ENCODE measurements around the gene RPS21.

The RPS21 gene

DNA sequence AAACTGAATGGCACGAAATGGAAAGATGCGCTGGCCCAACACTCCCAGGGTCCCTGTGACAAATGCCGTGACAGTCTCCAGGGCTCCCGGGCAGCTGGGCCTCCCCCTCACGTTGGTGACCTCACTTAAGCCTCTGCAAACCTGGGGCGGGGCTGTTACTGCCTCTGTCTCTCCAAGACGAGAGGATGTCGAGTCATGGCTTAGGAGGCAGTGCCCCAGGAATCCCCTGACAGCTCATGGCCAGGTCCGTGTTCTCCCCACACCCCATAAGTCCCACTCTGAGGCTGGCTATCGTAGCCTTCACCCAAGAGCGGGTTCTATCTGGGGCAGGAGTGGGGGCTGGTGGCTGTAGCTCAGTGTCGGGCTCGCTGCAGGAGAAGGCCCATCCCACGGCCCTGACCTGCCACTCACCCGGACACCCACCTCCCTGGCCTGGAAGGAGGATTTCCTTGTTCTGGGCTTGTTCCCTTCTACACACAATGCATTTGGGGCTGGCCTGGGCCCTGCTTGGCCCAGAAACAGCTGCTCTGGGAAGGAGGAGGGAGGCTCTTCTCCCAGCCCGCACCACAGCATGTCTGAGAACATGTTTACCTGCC lies 5.6 kb upstream of the RPS21 start:
- peak; percentile 66 for DNase-seq

DNA sequence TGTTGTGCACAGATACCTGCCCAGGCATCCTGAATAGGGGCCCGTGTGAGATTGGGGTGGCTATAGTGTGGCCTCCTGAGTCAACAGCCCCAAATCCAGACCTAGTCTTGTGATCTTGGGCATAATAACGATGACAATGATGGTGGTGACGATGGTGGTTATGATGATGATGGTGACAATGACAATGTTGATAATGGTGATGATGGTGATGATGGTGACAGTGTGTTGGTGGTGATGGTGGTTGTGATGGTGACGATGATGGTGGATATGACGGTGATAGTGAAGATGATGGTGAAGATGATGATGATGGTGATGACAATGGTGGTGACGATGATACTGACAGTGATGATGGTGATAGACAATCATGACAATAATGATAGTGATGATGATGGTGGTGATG lies 5.1 kb upstream of the RPS21 start:
- no peak for DNase-seq

DNA sequence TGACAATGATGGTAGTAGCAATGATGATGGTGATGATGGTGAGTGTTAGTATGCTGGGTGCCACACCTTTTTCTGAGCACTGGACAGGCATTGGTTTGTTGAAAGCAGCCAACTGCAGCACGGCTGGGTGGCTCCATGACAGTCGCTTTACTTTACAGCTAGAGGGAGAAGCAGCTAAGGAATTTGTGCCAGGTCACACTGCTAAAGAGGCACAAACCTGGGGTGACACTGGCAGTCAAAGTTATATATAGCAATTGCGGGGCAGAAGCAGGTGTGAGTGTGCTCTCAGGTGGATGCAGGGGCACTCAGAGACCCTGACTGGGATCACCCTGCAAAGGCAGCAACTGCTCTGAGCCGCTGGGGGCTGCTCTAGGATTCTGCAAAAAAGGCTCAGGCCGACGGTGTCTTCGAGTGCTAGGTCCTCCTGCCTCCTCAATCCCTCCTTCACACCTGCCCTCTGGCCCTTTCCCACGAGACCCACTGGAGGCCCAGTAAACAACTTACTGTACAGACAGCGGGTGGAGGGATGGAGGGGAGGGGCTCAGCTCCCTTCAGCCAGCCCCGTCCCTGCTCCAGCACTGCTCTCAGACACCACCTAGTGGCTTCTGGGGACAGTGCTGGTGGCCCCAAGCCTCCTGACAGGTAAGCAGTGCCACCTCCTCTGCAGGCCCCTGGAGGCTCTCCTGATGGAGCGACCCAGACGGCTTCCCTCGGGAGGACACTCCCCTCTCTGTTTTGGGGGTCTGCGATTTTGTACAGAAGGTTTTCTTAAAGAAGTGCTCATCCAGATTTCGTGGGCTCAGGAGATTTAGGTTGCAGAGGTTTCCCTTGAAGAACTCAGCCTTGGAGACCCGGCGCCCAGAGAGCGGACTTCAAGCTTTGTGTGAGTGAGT lies 4.4 kb upstream of the RPS21 start:
- peak; percentile 67 for DNase-seq

DNA sequence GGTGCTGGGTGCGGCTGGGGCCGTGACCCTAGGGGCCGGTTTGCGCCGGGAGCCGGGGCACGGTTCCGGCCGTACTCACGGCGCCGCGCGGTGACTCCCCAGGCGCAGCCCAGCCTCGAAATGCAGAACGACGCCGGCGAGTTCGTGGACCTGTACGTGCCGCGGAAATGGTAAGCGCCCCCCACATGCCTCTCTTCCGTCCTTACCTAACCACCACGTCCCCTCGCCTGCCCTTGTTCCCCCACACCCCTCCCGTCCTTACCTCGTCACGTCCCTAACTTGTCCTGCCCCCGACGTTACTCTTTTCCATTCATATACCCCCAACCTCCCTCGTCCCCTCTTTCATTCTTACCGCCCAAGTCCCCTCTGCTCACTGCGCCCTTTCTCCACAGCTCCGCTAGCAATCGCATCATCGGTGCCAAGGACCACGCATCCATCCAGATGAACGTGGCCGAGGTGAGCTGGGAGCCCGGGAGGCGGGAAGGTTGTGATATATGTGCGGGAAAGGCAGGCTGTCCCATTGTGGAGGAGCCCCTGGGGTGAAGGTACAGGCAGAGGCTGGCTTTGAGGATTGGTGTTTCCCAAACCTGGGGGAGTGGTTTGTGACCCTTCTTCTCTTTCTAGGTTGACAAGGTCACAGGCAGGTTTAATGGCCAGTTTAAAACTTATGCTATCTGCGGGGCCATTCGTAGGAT lies 463 bp downstream of the RPS21 start:
- no peak for DNase-seq

DNA sequence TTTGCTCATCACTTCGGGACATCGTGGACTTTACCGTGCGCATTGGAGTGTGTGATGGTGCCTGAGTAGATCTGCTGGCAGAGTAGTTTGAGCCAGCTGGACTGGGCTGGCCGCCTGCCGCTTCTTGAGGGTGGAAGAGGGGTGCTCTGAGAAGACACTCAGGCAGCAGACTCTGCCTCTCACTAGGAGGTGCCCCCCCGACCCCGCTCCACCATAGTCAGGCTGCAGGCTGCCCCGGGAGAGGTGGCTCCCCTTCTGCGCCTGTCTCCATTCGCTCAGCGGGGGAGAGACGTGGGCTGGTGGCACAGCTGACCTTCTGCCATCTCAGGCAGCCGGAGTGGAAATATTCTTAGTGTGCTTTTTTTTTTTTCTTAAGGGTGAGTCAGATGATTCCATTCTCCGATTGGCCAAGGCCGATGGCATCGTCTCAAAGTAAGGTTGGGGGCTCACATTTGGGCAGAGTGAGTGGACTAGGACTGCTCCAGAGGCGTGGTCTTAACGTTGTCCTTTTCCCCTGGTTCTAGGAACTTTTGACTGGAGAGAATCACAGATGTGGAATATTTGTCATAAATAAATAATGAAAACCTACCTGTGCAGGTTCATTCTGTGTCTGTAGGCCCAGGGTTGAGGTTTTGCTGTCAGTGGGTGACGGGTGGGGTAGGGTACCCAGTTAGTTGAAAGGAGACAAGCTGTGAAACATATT lies 1.2 kb downstream of the RPS21 start:
- no peak for DNase-seq

DNA sequence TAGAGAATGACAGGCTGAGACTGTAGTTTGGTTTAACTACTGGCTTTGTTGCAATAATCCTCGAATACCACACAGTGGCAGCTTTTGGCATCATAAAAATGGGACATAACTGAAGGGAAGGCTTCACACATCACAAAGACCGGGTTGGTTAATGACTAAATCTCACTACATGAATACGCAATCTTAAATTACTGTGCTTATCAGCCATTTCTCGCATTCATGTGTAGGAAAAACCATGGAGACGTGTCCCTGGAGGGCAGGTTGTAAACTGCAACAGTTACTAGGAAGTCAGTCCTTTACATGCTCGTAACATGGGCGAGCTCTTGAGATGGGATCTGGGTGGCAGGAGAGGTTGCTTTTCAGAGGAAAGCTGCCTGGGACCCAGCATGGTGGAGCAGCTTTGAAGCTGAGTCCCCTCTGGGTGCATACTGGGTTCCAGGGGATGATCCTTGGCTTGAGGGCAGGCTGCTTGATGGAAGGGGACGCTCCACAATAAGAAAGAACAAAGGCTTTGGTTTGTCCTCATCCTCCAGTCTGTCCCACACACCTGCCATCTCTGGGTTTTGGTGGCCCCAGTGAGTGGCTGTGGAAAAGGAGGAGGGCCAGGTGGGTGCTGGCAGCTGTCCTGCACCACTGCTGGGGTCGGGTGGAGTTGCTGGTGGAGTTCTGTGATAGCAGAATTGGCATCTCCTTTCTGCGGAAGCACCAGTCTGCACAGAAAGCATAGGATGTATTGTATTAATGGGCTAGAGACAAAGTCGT lies 2.1 kb downstream of the RPS21 start:
- DNase-seq, result no peak

DNA sequence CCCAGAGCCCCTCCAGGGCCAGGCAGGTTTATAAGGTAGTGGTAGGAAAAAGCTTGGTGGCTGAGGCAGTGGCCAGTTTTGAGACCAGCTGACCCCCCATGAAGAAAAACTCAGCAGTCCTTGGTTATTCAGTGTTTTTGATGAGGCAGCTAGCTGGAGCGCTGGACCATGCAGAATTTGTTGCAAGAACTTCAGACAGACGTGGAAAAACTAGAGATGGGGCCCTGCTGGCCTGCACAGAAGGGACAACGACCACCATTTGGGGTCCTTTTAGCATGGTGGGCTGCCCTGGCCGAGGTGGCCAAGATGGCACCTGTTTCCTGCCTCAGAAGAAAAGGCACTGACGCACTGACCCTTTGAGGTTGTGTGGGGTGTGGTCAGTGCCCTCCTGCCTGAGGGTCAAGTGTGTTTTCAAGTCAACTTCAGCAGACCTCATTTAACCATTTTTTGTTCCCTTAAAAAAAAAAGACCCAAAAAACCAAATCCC lies 2.7 kb downstream of the RPS21 start:
- no peak for DNase-seq

DNA sequence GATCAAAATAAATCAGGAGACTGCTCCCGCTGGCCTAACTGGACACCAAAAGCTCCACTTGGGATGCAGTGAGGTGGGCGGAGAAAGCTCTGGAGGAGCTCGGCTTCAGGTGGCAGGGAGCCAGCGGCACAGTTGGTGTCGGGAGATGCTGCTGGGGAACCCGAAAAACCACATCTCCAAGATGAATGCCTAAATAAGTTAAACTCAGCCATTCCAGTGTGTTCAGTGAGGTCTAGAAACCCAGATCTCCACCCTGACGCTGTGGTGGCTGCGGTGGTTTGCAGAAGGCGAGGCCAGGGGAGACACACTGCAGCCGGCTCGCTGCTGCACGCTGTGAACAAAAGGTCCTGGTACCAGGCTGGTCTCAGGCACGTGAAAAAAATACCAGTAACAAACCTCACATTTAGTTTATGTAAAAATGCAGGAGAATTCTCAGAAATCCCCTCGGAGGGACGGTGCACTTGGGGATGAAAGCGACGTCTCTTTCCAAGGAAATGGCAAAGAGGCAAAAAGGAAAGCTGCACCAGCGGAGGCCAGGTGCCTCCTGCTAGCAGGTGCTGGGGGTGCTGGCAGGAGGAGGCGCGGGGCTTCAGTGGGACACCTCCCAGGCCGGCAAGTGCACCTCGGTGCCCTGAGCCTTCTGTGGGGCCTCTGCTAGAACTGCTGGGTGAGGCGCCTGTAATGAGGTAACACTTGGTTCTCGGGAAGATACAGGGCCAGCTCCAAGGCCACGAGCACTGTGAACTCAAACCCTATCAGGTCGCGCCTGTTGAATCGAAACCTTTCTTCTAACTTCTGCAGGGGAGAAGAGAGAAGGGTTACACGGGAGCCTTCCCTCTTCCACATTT lies 3.6 kb downstream of the RPS21 start:
- no peak for DNase-seq

DNA sequence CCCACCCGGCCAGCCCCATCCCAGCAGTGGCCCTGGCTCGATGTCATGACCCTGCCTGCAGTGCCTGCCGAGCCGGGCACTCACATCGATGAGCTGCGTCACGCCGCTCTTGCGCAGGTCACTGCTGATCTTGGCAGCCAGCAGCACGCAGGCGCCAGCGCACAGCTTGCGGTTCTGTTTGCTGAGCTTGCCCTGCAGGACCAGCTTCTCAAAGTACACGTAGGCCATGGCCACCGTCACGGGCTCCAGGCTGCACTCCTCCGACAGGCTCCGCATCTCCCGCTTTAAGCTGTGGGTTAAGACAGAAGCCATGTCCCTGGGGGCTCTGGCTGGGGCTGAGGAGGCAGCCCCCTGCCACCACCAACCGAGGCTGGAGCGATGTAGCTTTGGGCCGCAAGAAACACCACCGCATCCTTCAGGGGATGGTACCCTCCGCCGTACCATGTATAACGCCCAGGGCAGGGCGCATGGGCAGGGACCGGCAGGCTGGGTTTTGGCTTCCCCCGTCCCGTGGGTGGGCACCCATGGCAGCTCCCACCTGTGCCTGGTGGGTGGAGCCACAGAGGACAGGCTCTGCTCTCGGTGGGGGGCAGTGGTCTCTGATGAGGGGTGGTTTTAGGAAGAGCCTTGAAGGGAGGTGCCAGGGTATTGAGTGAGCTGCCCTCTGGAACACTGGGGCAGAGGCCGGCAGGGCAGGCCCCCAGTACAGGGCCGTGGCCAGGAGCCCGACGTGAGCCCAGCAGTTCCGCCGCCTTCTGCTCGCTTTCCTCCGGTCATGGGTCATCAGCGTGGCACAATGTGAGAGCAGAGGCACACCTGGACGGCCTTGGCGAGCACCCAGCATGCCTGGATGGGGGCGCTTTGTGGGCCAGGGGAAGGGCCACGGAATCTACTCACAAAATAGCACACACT lies 4.5 kb downstream of the RPS21 start:
- no peak for DNase-seq

DNA sequence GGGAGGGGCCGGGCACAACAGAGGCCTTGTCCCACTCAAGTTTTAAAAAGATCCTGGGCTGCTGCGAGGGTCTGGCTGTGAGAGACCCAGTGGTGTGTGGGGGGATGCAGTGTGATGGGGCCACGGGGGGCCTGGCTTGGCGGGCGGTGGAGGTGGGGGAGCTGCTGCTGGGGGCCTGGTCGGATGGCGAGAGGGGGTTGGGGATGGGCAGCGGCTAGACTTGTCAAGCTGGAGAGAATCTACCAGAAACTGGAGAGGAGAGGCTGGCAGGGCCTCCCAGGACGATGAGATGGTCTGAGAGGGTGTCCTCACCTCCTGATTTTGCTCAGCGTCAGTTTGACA lies 5.1 kb downstream of the RPS21 start:
- no peak for DNase-seq

DNA sequence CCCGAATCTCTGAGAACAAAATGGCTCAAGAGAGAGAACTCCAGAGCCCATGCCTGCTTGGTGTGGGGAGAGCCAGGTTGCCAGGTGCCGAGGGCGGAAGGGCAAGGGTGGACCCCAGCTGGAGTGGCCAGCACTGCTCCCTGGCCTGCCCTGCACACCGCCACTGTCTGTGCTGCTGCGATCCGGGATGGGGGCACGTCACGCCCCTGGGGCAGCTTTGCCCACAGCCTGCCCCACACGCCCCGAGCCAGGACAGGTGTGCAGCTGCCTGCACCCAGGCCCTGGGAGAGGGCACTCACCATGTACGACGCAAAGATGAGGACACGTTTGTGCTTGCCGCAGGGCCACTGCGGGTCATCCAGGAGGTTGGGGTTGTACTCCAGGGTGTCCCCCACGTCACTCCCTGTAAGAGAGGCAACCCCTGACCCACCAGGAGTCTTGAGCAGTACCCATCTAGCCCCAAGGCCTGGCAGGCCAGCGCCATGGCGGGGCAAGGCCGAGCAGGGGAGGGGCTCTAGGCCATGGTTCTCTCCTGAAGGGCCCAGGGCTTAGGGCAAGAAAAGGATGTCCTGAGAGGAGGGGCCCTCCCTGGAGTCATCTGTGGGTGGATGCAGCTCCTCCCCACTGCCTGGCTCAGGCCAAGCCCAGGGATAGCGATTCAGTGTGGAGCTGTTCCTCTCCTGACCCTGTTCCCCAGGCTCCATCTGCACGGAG lies 5.9 kb downstream of the RPS21 start:
- no peak for DNase-seq

DNA sequence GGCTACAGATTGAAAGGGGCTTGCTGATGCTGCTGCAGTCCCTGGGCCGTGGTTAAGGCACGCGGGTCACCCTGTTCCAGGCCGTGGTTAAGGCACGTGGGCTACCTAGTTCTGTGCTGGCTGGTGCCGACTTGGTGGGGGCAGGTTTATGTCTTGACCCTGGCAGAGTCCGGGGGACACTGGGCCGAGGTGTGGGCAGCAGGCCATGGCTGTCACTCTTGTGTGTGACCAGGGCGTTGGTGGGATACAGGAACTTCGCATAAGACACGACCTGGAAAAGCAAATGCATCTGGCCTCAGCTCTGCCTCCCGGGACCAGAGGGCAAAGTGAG lies 6.4 kb downstream of the RPS21 start:
- no peak for DNase-seq

DNA sequence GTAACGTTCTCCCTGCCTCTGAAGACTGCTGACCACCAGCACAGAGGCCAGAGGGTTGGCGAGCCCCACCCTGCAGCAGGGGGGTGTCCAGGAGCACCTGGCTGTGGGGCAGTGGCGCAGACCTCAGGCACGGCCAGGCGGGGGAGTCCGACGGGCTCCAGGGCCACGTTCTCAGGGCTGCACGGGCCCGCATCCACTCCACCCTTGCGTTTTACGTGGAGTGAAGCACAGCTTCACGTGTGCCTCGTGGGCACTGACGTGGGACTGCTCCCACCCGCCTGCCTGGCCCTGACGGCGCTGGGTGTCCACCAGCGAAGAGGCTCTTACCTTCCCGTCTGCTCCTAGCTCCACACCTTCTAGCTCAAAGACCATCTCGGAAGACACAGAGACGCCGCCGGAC lies 6.9 kb downstream of the RPS21 start:
- DNase-seq, result no peak

DNA sequence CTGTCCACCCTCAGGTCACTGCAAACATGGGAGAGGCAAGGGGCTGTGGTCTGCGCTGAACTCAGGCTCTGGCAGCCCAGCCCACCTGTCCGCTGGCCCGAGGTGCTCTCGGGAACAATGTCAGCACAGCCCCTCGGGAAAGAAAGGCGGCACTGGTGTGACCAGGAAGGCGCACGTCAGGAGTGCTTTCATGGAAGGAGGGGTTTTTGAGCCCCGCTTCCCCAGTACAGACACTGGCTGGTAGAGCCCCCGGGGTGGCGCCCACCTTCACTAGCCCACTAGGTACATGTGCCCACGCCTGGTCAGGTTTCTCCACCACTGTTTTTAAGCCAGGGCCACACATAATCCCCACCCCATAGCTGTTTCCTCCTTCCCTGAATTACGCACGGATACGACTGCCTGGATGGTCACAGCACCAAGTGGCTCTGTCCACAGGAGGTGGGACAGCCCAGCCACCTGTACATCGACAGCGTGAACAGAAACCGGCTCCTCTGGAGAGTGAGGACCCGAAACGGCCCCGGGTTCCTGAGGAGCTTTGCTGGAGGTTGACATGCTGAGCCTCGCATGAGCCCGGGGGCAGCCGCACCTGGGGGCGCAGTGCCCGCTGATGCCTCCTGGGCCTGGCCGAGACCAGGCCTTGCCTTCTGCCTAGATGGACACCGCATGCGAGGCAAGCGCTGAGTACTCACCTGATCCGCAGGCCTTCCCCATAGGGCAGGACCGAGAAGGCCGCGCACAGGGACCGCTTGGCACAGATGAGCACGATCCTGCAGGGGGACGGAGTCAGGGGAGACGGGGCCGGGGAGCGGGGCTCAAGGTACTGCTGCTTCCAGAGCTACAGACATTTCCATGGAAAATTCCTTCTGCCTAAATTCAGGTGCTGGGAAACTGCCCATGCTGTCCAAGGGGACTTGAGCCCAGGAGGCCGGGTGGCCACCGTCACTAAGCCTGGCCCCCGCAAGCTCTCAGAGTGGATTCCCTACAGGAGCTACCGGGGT lies 7.6 kb downstream of the RPS21 start:
- no peak for DNase-seq

DNA sequence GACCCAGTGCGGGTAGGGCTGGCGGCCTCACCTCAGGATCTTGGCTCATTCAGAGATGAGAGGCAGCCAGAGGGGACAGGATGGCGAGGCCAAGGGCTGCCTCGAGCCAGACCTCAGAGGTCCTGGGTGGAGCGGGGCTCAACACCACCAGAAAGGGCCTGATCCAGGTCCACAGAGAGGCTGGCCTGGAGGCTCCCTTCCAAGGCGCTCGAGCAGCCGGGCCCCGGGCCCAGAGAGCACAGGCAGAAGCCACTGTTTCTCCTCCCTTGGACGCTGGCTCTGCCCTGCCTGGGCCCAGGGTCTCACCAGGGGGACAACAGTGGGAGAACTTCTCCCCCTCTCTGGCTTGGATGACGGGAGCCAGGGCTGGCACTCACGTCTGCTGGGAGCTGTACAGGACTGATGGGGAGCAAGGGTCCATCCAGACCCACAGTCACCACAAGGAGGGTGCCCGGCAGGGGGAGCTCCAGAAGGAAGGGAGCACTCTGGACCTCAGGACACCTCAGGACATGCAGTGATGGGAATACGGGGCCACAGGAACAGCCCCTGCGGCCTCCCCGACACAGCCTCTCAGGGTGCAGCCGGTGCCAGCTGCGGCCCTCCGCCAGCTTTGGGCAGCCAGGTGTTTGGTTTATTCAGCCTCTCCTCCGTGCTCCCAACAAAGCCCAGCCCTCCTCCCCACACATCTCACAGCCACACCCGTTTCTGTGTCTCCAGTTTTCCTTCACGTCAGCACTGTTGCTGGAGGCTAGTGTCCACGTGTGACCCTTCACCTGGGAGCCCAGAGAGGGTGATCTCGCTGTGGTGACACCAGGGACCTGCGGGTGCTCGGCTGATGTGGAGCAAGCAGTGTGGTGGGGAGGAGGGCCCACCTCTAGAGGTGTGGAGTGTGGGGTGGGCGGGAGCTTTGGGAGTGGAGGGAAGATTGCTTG lies 8.7 kb downstream of the RPS21 start:
- DNase-seq, result no peak

DNA sequence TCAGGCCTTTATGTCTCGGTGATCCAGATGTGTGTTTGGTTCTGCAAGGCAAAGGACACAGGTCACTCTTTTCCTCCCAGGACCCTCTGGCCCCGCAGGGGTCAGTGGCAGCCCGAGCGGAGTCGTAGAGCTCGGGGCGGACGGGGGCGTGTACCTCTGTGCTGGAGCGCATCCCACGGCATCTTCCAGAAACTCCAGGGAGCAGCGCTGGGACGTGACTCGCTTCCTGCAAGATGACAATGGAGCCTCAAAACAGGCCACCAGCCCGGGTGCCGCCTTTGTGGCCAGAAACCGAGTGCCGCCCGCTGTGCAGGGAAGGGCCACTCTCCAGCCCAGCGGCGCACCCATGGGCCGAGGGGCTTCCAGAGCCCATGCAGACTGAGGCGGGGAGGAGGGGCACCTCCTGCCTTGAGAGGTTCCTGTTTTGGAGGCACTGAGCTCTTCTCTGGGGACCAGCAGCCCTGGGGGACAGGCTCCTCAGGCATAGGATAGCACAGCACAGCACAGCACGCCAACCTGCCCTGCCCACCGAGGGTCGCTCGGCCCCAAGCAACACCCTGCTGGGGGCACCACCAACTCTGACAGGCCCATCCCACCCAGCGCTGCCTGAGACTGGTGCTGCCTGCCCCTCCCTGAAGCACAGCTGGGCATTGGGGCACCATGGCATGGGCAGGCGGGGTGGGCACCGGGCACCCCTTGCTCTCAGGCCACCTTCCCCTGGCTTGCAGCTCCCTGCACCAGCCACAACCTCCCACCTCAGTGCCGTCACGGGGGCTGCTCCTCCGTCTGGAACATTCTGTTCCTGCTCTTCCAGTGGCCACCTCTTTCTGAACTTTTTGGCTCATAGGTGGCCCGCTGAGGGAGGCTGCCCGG lies 9.7 kb downstream of the RPS21 start:
- DNase-seq, result no peak
